IPS-20b (cell line): ENCODE measurements around the gene NRXN2.
"Not testable (repeated sequence)": the region's sequence is repeated elsewhere in the genome, so short reads cannot be mapped to it uniquely, and the experiment has no call there.

ENCODE experiments used
- H3K27ac ChIP-seq: one replicate; pipeline ENCODE4 v1.5.1; 2013; ENCODE audit warnings: low read length
- H3K27me3 ChIP-seq: 2 replicates; pipeline ENCODE4 v1.6.1; 2013; ENCODE audit warnings: mild to moderate bottlenecking, low read length, inconsistent platforms; ENCODE audit not compliant: insufficient read depth
- H3K36me3 ChIP-seq: 2 replicates; pipeline ENCODE4 v1.6.1; 2013; ENCODE audit warnings: low read depth, mild to moderate bottlenecking, inconsistent platforms, low read length, moderate library complexity; ENCODE audit not compliant: insufficient read depth
- H3K4me1 ChIP-seq: 2 replicates; pipeline ENCODE4 v1.6.1; 2013; ENCODE audit warnings: mild to moderate bottlenecking, control low read depth, inconsistent platforms, low read length, moderate library complexity; ENCODE audit not compliant: insufficient read depth
- H3K4me3 ChIP-seq: 2 replicates; pipeline ENCODE4 v1.5.1; 2013; ENCODE audit warnings: mild to moderate bottlenecking, low read length, inconsistent platforms
- H3K9ac ChIP-seq: 2 replicates; pipeline ENCODE4 v1.6.1; 2013; ENCODE audit warnings: low read depth, mild to moderate bottlenecking, inconsistent platforms, low read length, moderate library complexity
- H3K9me3 ChIP-seq: 2 replicates; pipeline ENCODE4 v1.6.1; 2013; ENCODE audit warnings: mild to moderate bottlenecking, low read depth, low read length, inconsistent platforms; ENCODE audit not compliant: insufficient read depth

The NRXN2 gene

GRCh38 chr11:64674774-64675173 is 48.2 kb downstream of the NRXN2 start:
- Histone ChIP-seq H3K27me3 (peaks cover 23% of the 10 kb centered on the region; the same call in 1 of the 2 replicates), H3K36me3 (no peaks in the 10 kb centered on the region), H3K9me3 (no peaks in the 10 kb centered on the region), H3K27ac (no peak overlapping the region), H3K9ac (no peak overlapping the region), H3K4me3 (no peak overlapping the region), H3K4me1 (no peaks in the 10 kb centered on the region)

- no peak overlapping the region for H3K9ac ChIP-seq
- no peak overlapping the region for H3K4me3 ChIP-seq
- H3K27ac ChIP-seq: no peak overlapping the region
- H3K4me1 ChIP-seq: no peaks in the 10 kb centered on the region
- H3K27me3 ChIP-seq: peaks cover 20% of the 10 kb centered on the region; the same call in 1 of the 2 replicates
- H3K36me3 ChIP-seq: no peaks in the 10 kb centered on the region
- no peaks in the 10 kb centered on the region for H3K9me3 ChIP-seq
Observed at GRCh38 chr11:64673279-64673678, 49.7 kb downstream of the NRXN2 start.

GRCh38 chr11:64672875-64673274 is 50.1 kb downstream of the NRXN2 start:
- no peak overlapping the region for H3K9ac ChIP-seq
- no peak overlapping the region for H3K4me3 ChIP-seq
- H3K4me1 ChIP-seq: no peaks in the 10 kb centered on the region
- H3K9me3 ChIP-seq: no peaks in the 10 kb centered on the region
- no peak overlapping the region for H3K27ac ChIP-seq
- H3K36me3 ChIP-seq: no peaks in the 10 kb centered on the region
- H3K27me3 ChIP-seq: peaks cover 16% of the 10 kb centered on the region; the same call in 1 of the 2 replicates

- no peak overlapping the region for H3K4me3 ChIP-seq
- no peaks in the 10 kb centered on the region for H3K4me1 ChIP-seq
- no peaks in the 10 kb centered on the region for H3K9me3 ChIP-seq
- peaks cover 11% of the 10 kb centered on the region; the same call in 1 of the 2 replicates for H3K27me3 ChIP-seq
- no peak overlapping the region for H3K27ac ChIP-seq
- no peaks in the 10 kb centered on the region for H3K36me3 ChIP-seq
- no peak overlapping the region for H3K9ac ChIP-seq
Observed at GRCh38 chr11:64670975-64671374, 52.0 kb downstream of the NRXN2 start.

- Histone ChIP-seq H3K4me3 (no peak overlapping the region), H3K27me3 (no peaks in the 10 kb centered on the region), H3K4me1 (no peaks in the 10 kb centered on the region)
Observed at GRCh38 chr11:64667154-64667745, 55.7 kb downstream of the NRXN2 start.

GRCh38 chr11:64665411-64665821 is 57.6 kb downstream of the NRXN2 start:
- Histone ChIP-seq H3K9me3 (no peaks in the 10 kb centered on the region), H3K27ac (no peak overlapping the region), H3K9ac (no peak overlapping the region), H3K4me1 (no peaks in the 10 kb centered on the region), H3K27me3 (no peaks in the 10 kb centered on the region), H3K4me3 (no peak overlapping the region), H3K36me3 (no peaks in the 10 kb centered on the region)

More at GRCh38 chr11:64667154-64667745, 55.7 kb downstream of the NRXN2 start:
- Histone ChIP-seq H3K9ac (no peak overlapping the region), H3K36me3 (no peaks in the 10 kb centered on the region), H3K27ac (no peak overlapping the region), H3K9me3 (no peaks in the 10 kb centered on the region)

GRCh38 chr11:64664236-64664870 is 58.6 kb downstream of the NRXN2 start:
- not testable (repeated sequence) for H3K36me3 ChIP-seq, H3K4me1 ChIP-seq, H3K27ac ChIP-seq, H3K9me3 ChIP-seq, H3K9ac ChIP-seq, H3K27me3 ChIP-seq, H3K4me3 ChIP-seq

GRCh38 chr11:64663656-64664055 is 59.3 kb downstream of the NRXN2 start:
- H3K9ac ChIP-seq: no peak overlapping the region
- no peaks in the 10 kb centered on the region for H3K9me3 ChIP-seq
- H3K4me1 ChIP-seq: no peaks in the 10 kb centered on the region
- no peaks in the 10 kb centered on the region for H3K36me3 ChIP-seq
- H3K27ac ChIP-seq: no peak overlapping the region
- no peaks in the 10 kb centered on the region for H3K27me3 ChIP-seq
- H3K4me3 ChIP-seq: no peak overlapping the region

- H3K9ac ChIP-seq: no peak overlapping the region
- no peaks in the 10 kb centered on the region for H3K27me3 ChIP-seq
- no peak overlapping the region for H3K4me3 ChIP-seq
- no peak overlapping the region for H3K27ac ChIP-seq
- H3K4me1 ChIP-seq: no peaks in the 10 kb centered on the region
- H3K36me3 ChIP-seq: no peaks in the 10 kb centered on the region
- H3K9me3 ChIP-seq: no peaks in the 10 kb centered on the region
Observed at GRCh38 chr11:64661614-64662013, 61.4 kb downstream of the NRXN2 start.

- Histone ChIP-seq H3K36me3 (no peaks in the 10 kb centered on the region), H3K27me3 (no peaks in the 10 kb centered on the region), H3K9me3 (no peaks in the 10 kb centered on the region), H3K9ac (no peak overlapping the region), H3K4me3 (no peak overlapping the region), H3K27ac (no peak overlapping the region), H3K4me1 (no peaks in the 10 kb centered on the region)
Observed at GRCh38 chr11:64661146-64661545, 61.9 kb downstream of the NRXN2 start.

- H3K27ac ChIP-seq: no peak overlapping the region
- H3K9ac ChIP-seq: no peak overlapping the region
- no peak overlapping the region for H3K4me3 ChIP-seq
- peaks cover 2% of the 10 kb centered on the region; the same call in 1 of the 2 replicates for H3K27me3 ChIP-seq
- no peaks in the 10 kb centered on the region for H3K9me3 ChIP-seq
- H3K36me3 ChIP-seq: no peaks in the 10 kb centered on the region
- H3K4me1 ChIP-seq: no peaks in the 10 kb centered on the region
Observed at GRCh38 chr11:64660706-64661105, 62.3 kb downstream of the NRXN2 start.

GRCh38 chr11:64660205-64660604 is 62.8 kb downstream of the NRXN2 start:
- Histone ChIP-seq H3K9me3 (no peaks in the 10 kb centered on the region), H3K4me3 (no peak overlapping the region), H3K27me3 (peaks cover 3% of the 10 kb centered on the region; the same call in 1 of the 2 replicates), H3K4me1 (no peaks in the 10 kb centered on the region), H3K9ac (no peak overlapping the region), H3K27ac (no peak overlapping the region), H3K36me3 (no peaks in the 10 kb centered on the region)
